ENCODE results near the gene PIGT. TPM values are rescaled to one million over a fixed set of nuclear protein-coding genes. Genes with fewer than 3 reads are reported as not detected.

Gene PIGT
- total and polyA plus RNA-seq, 10 of the 15 experiments (the other 5 are each of a cell fraction or from before 2014, with no cell fraction given) = 18.6 to 66.0 (median 35.3) TPM

DNA sequence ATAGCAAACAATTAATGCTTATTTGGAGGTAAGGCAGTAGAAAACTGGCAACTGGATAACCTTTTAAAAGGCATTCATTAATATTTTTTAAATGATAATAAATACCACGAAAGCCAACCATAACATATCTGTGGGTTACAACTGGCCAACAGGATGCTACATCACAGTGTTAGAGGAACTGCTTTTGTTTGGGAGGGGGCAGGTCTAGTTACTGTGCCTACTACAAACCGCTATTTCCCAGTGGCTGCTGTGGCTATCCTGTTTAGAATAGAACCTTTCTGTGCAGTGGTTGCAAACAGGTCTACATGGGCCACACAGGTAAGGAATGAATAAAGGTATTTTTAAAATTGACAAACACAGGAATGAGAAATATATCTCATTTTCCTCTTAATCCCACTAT lies 976 bp downstream of the PIGT start (continued):
- TF ChIP-seq CUX1 (IDR thresholded peaks at IDR 0.05; ENCODE audit: insufficient replicate concordance, low read depth, low read length) = no peak
- TF ChIP-seq FOXM1 (IDR thresholded peaks at IDR 0.05; ENCODE audit: low read depth, low read length) = no peak
- TF ChIP-seq SMAD1 (IDR thresholded peaks at IDR 0.05; ENCODE audit: low read depth, partially characterized antibody) = no peak
- no peak for TF ChIP-seq FOS (IDR thresholded peaks at IDR 0.05; ENCODE audit: borderline replicate concordance, extremely low read depth, insufficient read length)
- TF ChIP-seq, protein P1, sequence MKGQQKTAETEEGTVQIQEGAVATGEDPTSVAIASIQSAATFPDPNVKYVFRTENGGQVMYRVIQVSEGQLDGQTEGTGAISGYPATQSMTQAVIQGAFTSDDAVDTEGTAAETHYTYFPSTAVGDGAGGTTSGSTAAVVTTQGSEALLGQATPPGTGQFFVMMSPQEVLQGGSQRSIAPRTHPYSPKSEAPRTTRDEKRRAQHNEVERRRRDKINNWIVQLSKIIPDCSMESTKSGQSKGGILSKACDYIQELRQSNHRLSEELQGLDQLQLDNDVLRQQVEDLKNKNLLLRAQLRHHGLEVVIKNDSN (IDR thresholded peaks at IDR 0.05; ENCODE audit: borderline replicate concordance, extremely low read length, insufficient read depth, low read depth, low read length) = no peak
- TF ChIP-seq HCFC1 (IDR thresholded peaks at IDR 0.05; ENCODE audit: low read length) = no peak
- no peak for TF ChIP-seq NR2F1 (conservative IDR thresholded peaks at IDR 0.05)
- TF ChIP-seq ZNF384 (IDR thresholded peaks at IDR 0.05; ENCODE audit: borderline replicate concordance, low read depth, low read length) = no peak
- TF ChIP-seq NFYA (IDR thresholded peaks at IDR 0.05; ENCODE audit: borderline replicate concordance, low read depth, low read length) = no peak
- no peak for TF ChIP-seq SMAD5 (IDR thresholded peaks at IDR 0.05; ENCODE audit: low read depth)
- TF ChIP-seq NR2C2 (IDR thresholded peaks at IDR 0.05; ENCODE audit: borderline replicate concordance, control insufficient read depth, insufficient read length, low read depth) = no peak
